Hepatocyte (in vitro differentiated cells): ENCODE results near the gene C20orf96.

ENCODE experiments used
- EZH2phosphoT487 ChIP-seq: fragments of 200-600 bp; sonication (generic); IDR thresholded peaks from one replicate; pipeline ENCODE4 v1.6.1; 2018; ENCODE audit warnings: antibody characterized with exemption, mild to moderate bottlenecking, low read depth, moderate library complexity; ENCODE audit not compliant: unreplicated experiment, severe bottlenecking
- TF ChIP-seq, protein P1 (sequence below): fragments of 200-600 bp; sonication (generic); IDR thresholded peaks from 2 replicates; pipeline ENCODE4 v1.5.1; 2016; ENCODE audit warnings: antibody characterized with exemption, mild to moderate bottlenecking; ENCODE audit not compliant: poor library complexity

DNA sequence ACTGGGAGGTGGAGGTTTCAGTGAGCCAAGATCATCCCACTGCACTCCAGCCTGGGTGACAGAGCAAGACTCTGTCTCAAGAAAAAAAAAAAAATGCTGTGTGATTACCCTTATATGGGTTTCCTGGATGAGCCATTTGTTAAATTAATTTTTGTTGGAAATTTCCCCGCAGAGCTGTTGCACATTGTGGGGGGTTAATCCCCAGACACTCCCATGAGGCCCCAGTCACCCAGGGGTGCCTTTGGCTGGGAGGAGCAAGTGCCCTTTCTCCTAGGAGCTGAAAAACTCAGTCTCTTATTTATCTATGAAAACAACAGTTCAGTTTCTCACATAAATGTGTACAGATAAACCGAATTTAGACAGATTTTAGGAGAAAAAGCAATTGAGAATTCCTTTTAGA lies 37.7 kb downstream of the C20orf96 start:
- no peak for TF ChIP-seq EZH2phosphoT487
- TF ChIP-seq, protein P1, sequence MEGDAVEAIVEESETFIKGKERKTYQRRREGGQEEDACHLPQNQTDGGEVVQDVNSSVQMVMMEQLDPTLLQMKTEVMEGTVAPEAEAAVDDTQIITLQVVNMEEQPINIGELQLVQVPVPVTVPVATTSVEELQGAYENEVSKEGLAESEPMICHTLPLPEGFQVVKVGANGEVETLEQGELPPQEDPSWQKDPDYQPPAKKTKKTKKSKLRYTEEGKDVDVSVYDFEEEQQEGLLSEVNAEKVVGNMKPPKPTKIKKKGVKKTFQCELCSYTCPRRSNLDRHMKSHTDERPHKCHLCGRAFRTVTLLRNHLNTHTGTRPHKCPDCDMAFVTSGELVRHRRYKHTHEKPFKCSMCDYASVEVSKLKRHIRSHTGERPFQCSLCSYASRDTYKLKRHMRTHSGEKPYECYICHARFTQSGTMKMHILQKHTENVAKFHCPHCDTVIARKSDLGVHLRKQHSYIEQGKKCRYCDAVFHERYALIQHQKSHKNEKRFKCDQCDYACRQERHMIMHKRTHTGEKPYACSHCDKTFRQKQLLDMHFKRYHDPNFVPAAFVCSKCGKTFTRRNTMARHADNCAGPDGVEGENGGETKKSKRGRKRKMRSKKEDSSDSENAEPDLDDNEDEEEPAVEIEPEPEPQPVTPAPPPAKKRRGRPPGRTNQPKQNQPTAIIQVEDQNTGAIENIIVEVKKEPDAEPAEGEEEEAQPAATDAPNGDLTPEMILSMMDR = no peak
